ENCODE measurements around the gene CCDC102B. TPM values are rescaled to one million over a fixed set of nuclear protein-coding genes. Genes with fewer than 3 reads are reported as not detected.

CCDC102B gene
- total and polyA plus RNA-seq, 2 of the 8 experiments (the other 6 are each of a cell fraction or from before 2014, with no cell fraction given) = 0.80 to 1.1 TPM

DNA sequence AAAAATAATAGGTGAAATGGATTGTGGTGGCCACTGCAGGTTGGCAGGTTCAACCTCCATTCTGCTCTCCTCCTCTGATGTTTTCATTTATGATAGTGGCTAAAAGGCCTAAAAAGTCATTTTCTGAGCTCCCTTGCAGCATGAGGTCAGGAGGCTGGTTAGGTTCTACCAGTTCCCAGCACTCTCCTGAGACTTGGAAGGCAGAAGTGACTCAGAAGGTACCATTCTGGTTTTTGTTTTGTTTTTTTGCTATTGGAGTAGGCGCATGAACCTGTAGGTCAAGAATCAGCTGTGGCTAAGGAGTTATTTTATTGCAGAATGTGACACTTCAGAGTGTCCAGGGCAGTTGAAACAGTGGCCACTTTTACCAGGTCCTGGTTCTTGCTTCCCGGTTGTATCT lies 181.9 kb downstream of the CCDC102B start:
- Histone ChIP-seq H4K5ac (ENCODE audit: insufficient read length, low read depth, low read length) (no peak overlapping the region), H3K9ac (replicated peaks in 1 of 4; ENCODE audit: extremely low read depth in 1 of 4, low read depth in 3 of 4, low read length in 3 of 4) (no peak overlapping the region), H2AK5ac (ENCODE audit: low read depth, low read length) (no peak overlapping the region), H3K4me2 (ENCODE audit: insufficient read depth in 1 of 2, low read depth in 2 of 2, low read length in 2 of 2) (no peak overlapping the region), H3K4me1 (replicated peaks in 1 of 4; ENCODE audit: control insufficient read depth in 3 of 4, insufficient read depth in 4 of 4, low read length in 3 of 4) (no peaks in the 10 kb centered on the region), H2BK120ac (replicated peaks; ENCODE audit: low read depth, low read length) (no peak overlapping the region), H2BK15ac (ENCODE audit: low read length) (no peak overlapping the region), H3K9me3 (ENCODE audit: insufficient read depth in 2 of 2, low read depth in 1 of 2, low read length in 1 of 2) (no peaks in the 10 kb centered on the region), H3K79me1 (ENCODE audit: low read depth, low read length) (no peaks in the 10 kb centered on the region), H4K91ac (replicated peaks; ENCODE audit: insufficient read length, low read length) (no peak overlapping the region), H3K4me3 (ENCODE audit: extremely low read depth in 1 of 4, insufficient read depth in 2 of 4, low read depth in 3 of 4, low read length in 4 of 4) (no peak overlapping the region), H3K18ac (ENCODE audit: extremely low read depth, low read length) (no peak overlapping the region), H3K79me2 (ENCODE audit: control insufficient read depth in 1 of 2, insufficient read depth in 2 of 2, low read length in 2 of 2) (no peaks in the 10 kb centered on the region), H3K14ac (ENCODE audit: insufficient read length) (no peak overlapping the region), H3K23ac (ENCODE audit: insufficient read length) (no peak overlapping the region), H2BK20ac (ENCODE audit: low read length) (no peak overlapping the region), H4K20me1 (replicated peaks in 1 of 2; ENCODE audit: control insufficient read depth in 1 of 2, insufficient read depth in 2 of 2, low read length in 2 of 2) (no peaks in the 10 kb centered on the region), H3K4ac (replicated peaks; ENCODE audit: insufficient read length, low read depth, low read length) (no peak overlapping the region), H3K27ac (ENCODE audit: low read depth, low read length) (no peak overlapping the region), H2AFZ (ENCODE audit: low read length) (no peak overlapping the region), H3K56ac (replicated peaks; ENCODE audit: insufficient read length, low read depth, low read length) (no peak overlapping the region), H2BK12ac (ENCODE audit: low read depth, low read length) (no peak overlapping the region), H3K27me3 (replicated peaks in 1 of 4; ENCODE audit: control insufficient read depth in 3 of 4, extremely low read depth in 1 of 4, insufficient read depth in 3 of 4, low read length in 3 of 4) (no peaks in the 10 kb centered on the region), H4K8ac (ENCODE audit: extremely low read depth, insufficient read depth, low read length) (no peak overlapping the region), H3K23me2 (ENCODE audit: low read depth, low read length) (no peaks in the 10 kb centered on the region), H3K36me3 (ENCODE audit: control insufficient read depth in 2 of 4, insufficient read depth in 4 of 4, low read length in 3 of 4) (no peaks in the 10 kb centered on the region), H2BK5ac (ENCODE audit: low read depth, low read length) (no peak overlapping the region)
- POLR2A ChIA-PET (ENCODE audit: partially characterized antibody) = no interaction called here
- no peak for DNase-seq (ENCODE audit: low read depth in 1 of 2, low spot score in 2 of 2)
- CTCF ChIA-PET (ENCODE audit: partially characterized antibody) = interaction anchor here (1.1 kb wide), 1 partner anchor 17 kb away, joined by 3 read pairs; no protein-coding TSS in a partner anchor
- FAIRE-seq = no peak
- WGBS, 2 experiments (ENCODE audit: extremely low coverage in 1 of 2, insufficient coverage in 1 of 2, insufficient read length in 1 of 2, insufficient replicate concordance in 2 of 2, low coverage in 1 of 2, low lambda C conversion rate in 2 of 2, missing lambda C conversion rate in 1 of 2) = 89% methylated on average over 2 of the region's 2 CpGs; no CpG with 5 or more reads in 1 of the 2 experiments
- TF ChIP-seq HDAC2 (IDR thresholded peaks at IDR 0.05; ENCODE audit: borderline replicate concordance in 1 of 2, low read depth in 2 of 2, low read length in 2 of 2) = no peak
